SU-DHL-6 (cell line): Measurements from ENCODE around the gene GNG7.

Experiments used
- CTCF ChIP-seq: fragments of 200-600 bp; sonication (generic); IDR thresholded peaks from one replicate; pipeline ENCODE4 v1.5.1; 2017; ENCODE audit warnings: antibody characterized with exemption, mild to moderate bottlenecking, low read length, moderate library complexity; ENCODE audit not compliant: insufficient read depth, poor library complexity, severe bottlenecking
- EZH2phosphoT487 ChIP-seq: fragments of 200-600 bp; sonication (generic), shearing (Covaris generic); conservative IDR thresholded peaks from 2 replicates; pipeline ENCODE4 v1.6.1; 2018; ENCODE audit warnings: mild to moderate bottlenecking, antibody characterized with exemption, low read length, moderate library complexity, mixed read lengths

GRCh38 chr19:2507109-2507508 is 195.4 kb downstream of the GNG7 start:
- TF ChIP-seq EZH2phosphoT487, result no peak
- no peak for TF ChIP-seq CTCF
